Measurements from ENCODE around the gene APOL1.
"Not testable (repeated sequence)": the region's sequence is repeated elsewhere in the genome, so short reads cannot be mapped to it uniquely, and the experiment has no call there.

APOL1 gene

DNA sequence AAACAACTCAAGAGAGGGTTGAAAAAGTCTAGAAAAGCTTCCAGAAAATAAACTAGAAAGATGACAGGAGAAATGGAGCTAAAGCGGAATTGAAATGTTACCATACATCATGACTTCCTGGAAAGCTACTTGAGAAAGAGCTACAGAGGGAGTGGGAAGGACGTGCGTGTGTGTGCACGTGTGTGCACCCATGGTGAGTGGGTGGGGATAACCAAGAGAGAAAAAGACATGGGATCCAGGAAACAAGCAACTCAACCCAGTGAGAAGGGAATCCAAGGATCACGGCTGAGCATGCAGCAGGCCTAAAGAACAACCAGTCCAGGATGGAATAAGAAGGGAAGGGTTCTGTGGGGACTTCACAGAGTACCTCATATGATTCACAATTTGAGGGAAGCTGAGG lies 21.6 kb downstream of the APOL1 start:
- DNase-seq: no peak

GRCh38 chr22:36277482-36278291 lies 24.8 kb downstream of the APOL1 start:
- DNase-seq: peak; percentile 43

- DNase-seq: no peak
These were observed 26.3 kb downstream of the APOL1 start for GRCh38 chr22:36279219-36279666.

DNA sequence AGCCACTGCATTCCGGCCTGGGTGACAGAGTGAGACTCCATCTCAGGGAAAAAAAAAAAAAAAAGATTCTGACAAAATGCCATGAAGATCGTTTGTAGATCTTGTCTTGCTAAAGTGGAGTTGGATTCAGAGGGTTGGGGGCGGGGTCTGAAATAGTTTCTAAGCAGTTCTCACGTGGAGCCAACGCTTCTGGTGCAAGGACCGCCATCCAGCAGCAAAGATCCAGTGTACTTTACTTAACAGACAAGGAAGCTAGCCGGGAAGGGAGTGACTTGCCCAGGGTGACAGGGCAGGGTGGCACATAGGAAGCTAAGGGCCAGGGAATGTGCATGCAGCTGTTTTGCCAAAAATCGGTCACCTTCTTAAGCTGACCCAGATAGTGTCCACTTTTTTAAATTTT lies 27.4 kb downstream of the APOL1 start:
- DNase-seq: no peak

- no peak for DNase-seq
These were observed 28.9 kb downstream of the APOL1 start for GRCh38 chr22:36281781-36282327.

DNA sequence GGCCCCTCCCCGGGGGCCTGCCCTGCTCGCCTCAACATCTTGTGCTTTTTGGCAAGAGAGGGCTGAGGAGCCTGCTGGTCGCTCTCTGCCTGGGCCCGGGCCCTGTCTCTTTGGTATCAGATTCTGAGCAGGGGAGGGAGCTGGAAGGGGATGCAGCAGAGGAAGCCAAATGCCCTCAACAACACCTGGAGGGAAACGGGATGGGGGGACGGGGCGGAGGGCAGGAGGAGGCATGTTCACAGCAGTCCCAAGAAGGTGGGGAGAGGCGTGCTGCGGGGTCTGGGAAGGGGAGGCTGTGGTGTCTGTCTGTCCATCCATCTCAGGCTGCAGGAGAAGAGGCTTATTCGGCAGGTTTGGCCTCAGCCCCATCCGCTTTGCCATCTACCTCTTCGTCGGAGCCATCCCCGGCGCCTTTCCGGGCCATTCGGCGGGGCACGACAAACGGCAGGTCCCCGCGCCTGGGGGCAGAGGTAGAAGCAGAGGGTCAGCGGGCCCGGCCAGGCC lies 29.4 kb downstream of the APOL1 start:
- no peak for DNase-seq

GRCh38 chr22:36284171-36284571 lies 31.2 kb downstream of the APOL1 start:
- DNase-seq: no peak

DNA sequence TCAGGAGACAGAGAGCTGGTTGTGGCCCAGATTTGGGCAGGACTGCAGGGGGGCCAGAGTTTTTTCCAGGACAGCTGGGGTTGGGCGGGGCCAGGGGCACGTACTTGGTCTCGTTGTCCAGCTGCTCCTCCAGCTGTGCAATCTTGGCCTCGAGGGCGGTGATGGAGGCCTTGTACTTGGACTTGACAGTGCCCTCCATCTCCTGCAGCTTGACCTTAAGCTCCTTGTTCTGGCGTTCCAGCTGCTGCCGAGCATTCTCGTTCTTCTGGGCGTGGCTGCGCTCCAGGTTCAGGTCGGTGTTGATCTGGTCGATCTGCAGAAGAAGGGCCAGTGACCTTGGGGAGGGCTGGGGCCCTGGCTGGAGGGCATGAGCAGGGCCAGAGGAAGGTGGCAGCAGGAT lies 32.1 kb downstream of the APOL1 start:
- DNase-seq: no peak

GRCh38 chr22:36285545-36285944 lies 32.6 kb downstream of the APOL1 start:
- DNase-seq: no peak

DNA sequence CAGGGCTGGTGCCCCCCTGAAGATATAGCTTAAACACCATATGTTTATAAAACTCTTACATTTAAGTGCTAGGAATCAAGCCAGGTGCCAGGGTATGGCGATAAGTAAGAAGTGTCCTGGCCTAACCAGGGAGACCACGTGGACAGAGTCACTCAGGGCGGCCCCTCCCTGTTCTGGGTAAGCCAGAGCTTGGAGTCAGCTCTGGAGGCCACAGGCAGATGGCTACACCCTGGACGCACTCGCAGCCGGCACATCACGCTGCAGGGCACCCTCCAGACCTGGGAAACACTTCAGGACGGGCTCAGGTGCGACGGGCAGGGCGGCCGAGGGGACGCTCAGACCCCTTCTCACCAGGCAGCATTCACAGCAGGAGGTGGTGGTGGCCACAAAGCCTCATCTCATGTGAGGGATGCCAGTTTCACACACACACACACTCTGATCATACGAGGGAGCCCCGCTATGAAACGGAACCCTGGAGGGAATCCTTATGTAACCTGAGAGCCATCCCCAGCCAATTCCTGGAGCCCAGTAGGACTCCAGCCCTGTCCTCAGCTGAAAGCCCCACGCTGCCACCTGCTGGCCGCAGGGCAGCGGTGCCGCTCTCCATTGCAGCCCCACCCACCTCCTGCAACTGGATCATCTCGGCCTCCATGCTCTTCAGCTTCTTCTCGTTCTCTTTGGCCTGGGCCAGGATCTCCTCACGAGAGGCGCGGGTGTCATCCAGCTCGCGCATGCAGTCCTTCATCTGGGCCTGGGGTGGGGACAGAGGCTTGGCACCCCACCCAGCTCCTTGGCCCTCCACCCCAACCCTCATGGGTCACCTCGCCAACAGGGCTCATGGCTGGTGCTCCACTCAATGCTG lies 33.4 kb downstream of the APOL1 start:
- DNase-seq: peak; percentile 66

DNA sequence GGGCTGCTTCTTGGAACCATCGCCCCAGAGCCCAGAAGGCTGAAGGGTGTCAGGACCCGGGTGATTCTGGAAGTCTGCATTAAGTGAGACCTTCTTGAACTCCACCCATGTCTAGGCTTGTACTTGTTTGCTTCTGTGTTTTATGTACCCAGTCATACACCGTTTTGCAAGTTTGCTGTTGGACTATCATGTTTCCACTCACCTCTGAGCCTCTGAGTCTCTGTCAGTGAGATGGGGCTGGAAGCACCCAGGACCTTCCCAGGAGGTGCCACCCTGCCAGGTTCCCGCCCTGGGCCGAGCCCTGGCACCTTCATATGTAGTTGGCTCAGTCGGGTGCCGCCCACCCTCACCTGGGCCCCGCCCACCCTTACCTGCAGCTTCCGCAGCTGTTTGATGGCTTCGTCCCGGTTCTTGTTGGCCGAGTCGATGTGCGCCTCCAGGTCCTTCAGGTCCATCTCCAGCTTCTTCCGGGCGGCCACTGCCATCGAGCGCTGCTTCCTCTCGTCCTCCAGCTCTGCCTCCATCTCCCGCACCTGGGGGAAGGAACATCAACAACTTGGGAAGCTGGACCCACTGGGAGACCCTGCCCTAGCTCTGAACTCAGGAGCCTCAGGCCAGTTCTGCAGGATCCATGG lies 35.1 kb downstream of the APOL1 start:
- DNase-seq: no peak

DNA sequence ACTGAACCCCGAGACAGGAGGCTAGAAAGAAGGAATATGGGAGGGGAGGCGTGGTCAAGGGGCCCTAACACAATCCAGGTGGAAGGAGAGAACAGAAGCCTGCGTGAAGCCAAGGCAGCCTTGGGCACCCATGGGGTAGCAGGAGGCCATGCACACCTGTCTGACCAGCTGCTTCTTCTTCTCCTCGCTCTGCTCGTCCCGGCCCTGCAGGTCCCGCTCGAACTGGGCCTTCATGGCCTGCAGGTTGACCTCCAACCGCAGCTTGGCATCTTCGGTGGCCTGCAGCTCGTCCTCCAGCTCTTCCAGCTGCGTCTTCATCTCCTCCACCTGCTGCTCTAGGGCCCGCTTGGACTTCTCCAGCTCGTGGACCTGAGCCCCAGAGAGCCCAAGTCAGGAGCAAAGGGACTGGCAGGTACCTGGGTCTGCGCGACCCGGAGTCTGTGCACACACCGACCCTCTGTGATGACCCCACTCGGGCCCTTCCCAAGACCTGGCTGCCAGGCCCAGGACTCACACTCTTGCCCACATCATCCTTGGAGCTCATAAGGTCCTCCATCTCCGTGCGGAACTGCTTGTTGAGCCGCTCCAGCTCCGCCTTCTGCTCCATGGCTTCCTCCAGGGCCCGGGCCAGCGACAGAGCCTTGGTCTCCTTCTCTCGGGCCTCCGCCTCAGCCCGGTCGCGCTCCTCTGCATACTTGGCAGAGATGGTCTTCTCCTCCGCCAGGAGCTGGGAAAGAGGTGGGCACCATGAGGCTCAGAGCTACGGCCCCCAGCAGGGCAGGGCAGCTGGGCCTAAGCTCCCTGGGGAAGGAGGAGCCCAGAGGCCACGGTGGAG lies 35.9 kb downstream of the APOL1 start:
- DNase-seq: no peak

DNA sequence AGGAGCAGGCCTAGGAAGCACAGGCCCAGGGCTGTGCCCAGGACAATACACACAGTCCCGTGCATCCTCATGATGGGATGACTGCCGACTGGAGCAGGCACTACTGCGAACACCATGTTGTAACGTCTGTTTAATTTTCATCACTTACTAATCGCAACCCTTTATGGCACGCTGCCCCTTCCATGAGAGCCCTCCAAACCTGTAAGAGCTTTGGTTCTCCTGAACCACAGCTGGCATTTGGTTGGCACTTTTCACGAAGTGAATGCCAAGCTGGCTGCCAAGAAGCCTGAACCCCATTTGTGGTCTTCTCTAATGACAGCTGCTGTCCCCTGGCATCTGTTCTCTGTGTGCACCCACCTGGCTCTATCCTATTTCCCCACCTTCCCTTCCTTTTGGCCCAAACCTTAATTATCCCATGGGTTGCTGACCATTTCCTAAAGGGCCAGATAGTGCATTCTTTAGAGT lies 36.5 kb downstream of the APOL1 start:
- no peak for DNase-seq

DNA sequence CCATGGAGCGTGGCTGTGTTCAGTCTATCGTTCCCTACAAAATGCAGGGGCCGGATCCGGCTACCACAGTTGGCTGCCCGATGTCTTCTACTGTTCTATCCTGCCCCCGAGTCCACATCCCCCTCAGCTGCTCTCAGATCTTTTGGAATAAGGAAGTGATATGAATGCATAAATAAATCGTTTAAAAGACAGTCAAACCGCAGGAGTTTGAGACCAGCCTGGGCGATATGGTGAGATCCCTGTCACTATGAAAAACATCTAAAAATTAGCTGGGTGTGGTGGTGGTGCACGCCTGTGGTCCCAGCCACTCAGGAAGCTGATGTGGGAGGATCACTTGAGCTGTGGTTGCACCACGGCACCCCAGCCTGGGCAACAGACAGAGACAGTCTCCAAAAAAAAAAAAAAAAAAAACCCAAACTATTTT lies 37.0 kb downstream of the APOL1 start:
- not testable (repeated sequence) for DNase-seq

DNA sequence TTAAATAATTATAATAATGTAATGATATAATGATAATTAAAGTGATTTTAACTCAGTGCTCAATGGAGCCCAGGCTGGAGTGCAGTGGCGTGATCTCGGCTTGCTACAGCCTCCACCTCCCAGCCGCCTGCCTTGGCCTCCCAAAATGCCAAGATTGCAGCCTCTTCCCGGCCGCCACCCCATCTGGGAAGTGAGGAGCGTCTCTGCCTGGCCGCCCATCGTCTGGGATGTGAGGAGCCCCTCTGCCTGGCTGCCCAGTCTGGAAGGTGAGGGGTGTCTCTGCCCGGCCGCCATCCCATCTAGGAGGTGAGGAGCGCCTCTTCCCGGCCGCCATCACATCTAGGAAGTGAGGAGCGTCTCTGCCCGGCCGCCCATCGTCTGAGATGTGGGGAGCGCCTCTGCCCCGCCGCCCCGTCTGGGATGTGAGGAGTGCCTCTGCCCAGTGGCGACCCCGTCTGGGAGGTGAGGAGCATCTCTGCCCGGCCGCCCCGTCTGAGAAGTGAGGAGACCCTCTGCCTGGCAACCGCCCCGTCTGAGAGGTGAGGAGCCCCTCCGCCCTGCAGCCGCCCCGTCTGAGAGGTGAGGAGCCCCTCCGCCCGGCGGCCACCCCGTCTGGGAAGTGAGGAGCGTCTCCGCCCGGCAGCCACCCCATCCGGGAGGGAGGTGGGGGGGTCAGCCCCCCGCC lies 37.6 kb downstream of the APOL1 start:
- DNase-seq: not testable (repeated sequence)

- no peak for DNase-seq
These were observed 39.2 kb downstream of the APOL1 start for GRCh38 chr22:36291831-36292740.

DNA sequence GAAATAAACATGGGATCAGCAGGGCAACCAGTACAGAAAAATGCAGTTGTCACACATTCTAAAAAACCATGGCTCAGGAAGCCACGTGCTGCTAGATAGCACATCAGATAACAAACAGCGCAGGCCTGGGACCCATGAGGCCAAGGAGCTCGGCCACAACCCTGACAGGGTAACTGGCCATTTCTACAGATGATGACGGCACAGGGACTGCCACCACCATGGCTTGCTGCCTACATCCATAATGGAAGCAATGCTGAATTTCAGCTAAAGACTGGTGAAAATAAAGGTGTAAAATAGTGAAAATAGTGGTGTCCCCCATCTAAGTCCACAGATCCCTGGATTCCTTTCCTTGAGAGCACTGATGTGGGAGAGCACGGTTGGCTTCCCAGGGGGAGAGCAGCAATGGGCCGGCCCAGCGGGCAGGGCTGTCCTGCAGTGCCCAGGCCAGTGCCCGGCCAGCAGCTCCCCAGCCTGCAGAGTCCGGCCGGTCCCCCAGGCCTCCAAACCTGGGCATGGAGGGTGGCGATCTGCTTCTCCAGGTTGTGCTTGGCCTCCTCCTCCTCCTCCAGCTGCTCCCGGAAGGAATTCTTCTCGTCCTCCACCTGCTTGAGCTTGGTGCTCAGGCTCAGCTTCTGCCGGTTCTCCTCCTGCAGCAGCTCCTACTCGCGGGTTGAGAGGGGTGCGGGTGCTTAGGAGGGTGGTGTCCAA lies 40.0 kb downstream of the APOL1 start:
- DNase-seq: no peak

- DNase-seq: no peak
These were observed 40.8 kb downstream of the APOL1 start for GRCh38 chr22:36293606-36294292.

- DNase-seq: no peak
These were observed 41.3 kb downstream of the APOL1 start for GRCh38 chr22:36294293-36294620.
